HepG2 (cell line): Measurements from ENCODE around the gene ZBP1. TPM values are rescaled to one million over a fixed set of nuclear protein-coding genes. Genes with fewer than 3 reads are reported as not detected.

Experiments used
- CTCF ChIP-seq: sonication (generic); formaldehyde crosslinking; IDR thresholded peaks from 2 replicates; pipeline ENCODE4 v1.5.0; 2020; ENCODE audit warnings: mild to moderate bottlenecking, missing genetic modification reagents, moderate library complexity
- HDAC2 ChIP-seq: sonication (generic); formaldehyde crosslinking; IDR thresholded peaks from 2 replicates; pipeline ENCODE4 v1.4.0; 2020; ENCODE audit warnings: missing genetic modification reagents
- HOMEZ ChIP-seq: IDR thresholded peaks from 2 replicates; pipeline ENCODE4 v1.6.1; 2016; ENCODE audit warnings: low read depth
- KLF6 ChIP-seq: IDR thresholded peaks from 2 replicates; pipeline ENCODE4 v1.8.0; 2016; ENCODE audit warnings: missing biosample characterization, missing genetic modification reagents
- MEIS2 ChIP-seq: sonication (generic); formaldehyde crosslinking; IDR thresholded peaks from 2 replicates; pipeline ENCODE4 v1.9.0; 2021; ENCODE audit warnings: mild to moderate bottlenecking, missing genetic modification reagents
- MXI1 ChIP-seq: IDR thresholded peaks from 3 replicates; pipeline ENCODE4 v1.6.1; 2012; ENCODE audit warnings: low read depth, low read length, inconsistent platforms, borderline replicate concordance
- ZNF737 ChIP-seq: sonication (generic); formaldehyde crosslinking; IDR thresholded peaks from 2 replicates; pipeline ENCODE4 v1.5.0; 2020; ENCODE audit warnings: missing genetic modification reagents, mild to moderate bottlenecking, borderline replicate concordance
- ZNF747 ChIP-seq: sonication (generic); formaldehyde crosslinking; IDR thresholded peaks from 2 replicates; pipeline ENCODE4 v1.8.1; 2023; ENCODE audit warnings: missing genetic modification reagents, mild to moderate bottlenecking, borderline replicate concordance
- ZNF784 ChIP-seq: sonication (generic); formaldehyde crosslinking; IDR thresholded peaks from 2 replicates; pipeline ENCODE4 v1.5.1; 2020; ENCODE audit warnings: missing genetic modification reagents, mild to moderate bottlenecking, borderline replicate concordance
- ZSCAN5A ChIP-seq: sonication (generic); formaldehyde crosslinking; IDR thresholded peaks from 2 replicates; pipeline ENCODE4 v1.8.0; 2022; ENCODE audit warnings: mild to moderate bottlenecking, missing genetic modification reagents, borderline replicate concordance
- polyA plus RNA-seq, 8 experiments: library from polyadenylated mRNA; depleted of rRNA in 3 of 8; stranded (reverse) in 7 of 8; unstranded in 1 of 8; fragments of >200 nt; fragmentation: Illumina TruSeq in 4 of 8; extraction: Trizol in 4 of 8; gene quantifications; 2 replicates each; pipeline versions ENCODE4 v1.2.1 to v1.2.3, GENCODE V29; 2011 to 2016; ENCODE audit warnings: low read depth in 4 of 8, missing spikeins in 1 of 8, mixed read lengths in 1 of 8; ENCODE audit not compliant: insufficient read depth in 1 of 8
- total RNA-seq, 5 experiments: library from RNA; depleted of rRNA; stranded (reverse); fragments of >200 nt; fragmentation: Illumina TruSeq; extraction: Trizol; gene quantifications; 2 replicates each; pipeline ENCODE4 v1.2.3, GENCODE V29; 2016; ENCODE audit warnings: low read depth in 1 of 5
- TF ChIP-seq, protein P1 (sequence below): sonication (generic); formaldehyde crosslinking; IDR thresholded peaks from 2 replicates; pipeline ENCODE4 v1.4.0; 2020; ENCODE audit warnings: missing genetic modification reagents, borderline replicate concordance
- TF ChIP-seq, protein P2 (sequence below), 2 experiments: sonication (generic) in 1 of 2; formaldehyde crosslinking in 1 of 2; IDR thresholded peaks; 2 replicates each; pipeline versions ENCODE4 v1.4.0 to v1.6.1; 2016 to 2020; ENCODE audit warnings: borderline replicate concordance in 1 of 2, low read depth in 1 of 2, mild to moderate bottlenecking in 1 of 2, missing genetic modification reagents in 1 of 2
- TF ChIP-seq, protein P3 (sequence below): sonication (generic); formaldehyde crosslinking; IDR thresholded peaks from 2 replicates; pipeline ENCODE4 v1.4.0; 2020; ENCODE audit warnings: mild to moderate bottlenecking, missing genetic modification reagents

ZBP1 gene
- total and polyA plus RNA-seq, 2 of the 13 experiments (the other 11 are each of a cell fraction or from before 2014, with no cell fraction given) = not detected

GRCh38 chr20:57587278-57587988 lies 32.8 kb downstream of the ZBP1 start (continued):
- TF ChIP-seq, protein P1, sequence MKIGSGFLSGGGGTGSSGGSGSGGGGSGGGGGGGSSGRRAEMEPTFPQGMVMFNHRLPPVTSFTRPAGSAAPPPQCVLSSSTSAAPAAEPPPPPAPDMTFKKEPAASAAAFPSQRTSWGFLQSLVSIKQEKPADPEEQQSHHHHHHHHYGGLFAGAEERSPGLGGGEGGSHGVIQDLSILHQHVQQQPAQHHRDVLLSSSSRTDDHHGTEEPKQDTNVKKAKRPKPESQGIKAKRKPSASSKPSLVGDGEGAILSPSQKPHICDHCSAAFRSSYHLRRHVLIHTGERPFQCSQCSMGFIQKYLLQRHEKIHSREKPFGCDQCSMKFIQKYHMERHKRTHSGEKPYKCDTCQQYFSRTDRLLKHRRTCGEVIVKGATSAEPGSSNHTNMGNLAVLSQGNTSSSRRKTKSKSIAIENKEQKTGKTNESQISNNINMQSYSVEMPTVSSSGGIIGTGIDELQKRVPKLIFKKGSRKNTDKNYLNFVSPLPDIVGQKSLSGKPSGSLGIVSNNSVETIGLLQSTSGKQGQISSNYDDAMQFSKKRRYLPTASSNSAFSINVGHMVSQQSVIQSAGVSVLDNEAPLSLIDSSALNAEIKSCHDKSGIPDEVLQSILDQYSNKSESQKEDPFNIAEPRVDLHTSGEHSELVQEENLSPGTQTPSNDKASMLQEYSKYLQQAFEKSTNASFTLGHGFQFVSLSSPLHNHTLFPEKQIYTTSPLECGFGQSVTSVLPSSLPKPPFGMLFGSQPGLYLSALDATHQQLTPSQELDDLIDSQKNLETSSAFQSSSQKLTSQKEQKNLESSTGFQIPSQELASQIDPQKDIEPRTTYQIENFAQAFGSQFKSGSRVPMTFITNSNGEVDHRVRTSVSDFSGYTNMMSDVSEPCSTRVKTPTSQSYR (CRISPR knock-in tag) = peak; percentile 91
- TF ChIP-seq MEIS2 (peak; percentile 81), ZNF747 (no peak), KLF6 (CRISPR knock-in tag) (peak; percentile 86), HOMEZ (CRISPR knock-in tag) (peak; percentile 97), MXI1 (peak; percentile 44; the same call in 1 of the 3 replicates), ZSCAN5A (no peak; the same call in 1 of the 2 replicates), ZNF737 (CRISPR knock-in tag) (no peak), HDAC2 (CRISPR knock-in tag) (peak; percentile 96), ZNF784 (CRISPR knock-in tag) (peak; percentile 53; the same call in 1 of the 2 replicates), CTCF (CRISPR knock-in tag) (peak; percentile 48)
- TF ChIP-seq, protein P2, sequence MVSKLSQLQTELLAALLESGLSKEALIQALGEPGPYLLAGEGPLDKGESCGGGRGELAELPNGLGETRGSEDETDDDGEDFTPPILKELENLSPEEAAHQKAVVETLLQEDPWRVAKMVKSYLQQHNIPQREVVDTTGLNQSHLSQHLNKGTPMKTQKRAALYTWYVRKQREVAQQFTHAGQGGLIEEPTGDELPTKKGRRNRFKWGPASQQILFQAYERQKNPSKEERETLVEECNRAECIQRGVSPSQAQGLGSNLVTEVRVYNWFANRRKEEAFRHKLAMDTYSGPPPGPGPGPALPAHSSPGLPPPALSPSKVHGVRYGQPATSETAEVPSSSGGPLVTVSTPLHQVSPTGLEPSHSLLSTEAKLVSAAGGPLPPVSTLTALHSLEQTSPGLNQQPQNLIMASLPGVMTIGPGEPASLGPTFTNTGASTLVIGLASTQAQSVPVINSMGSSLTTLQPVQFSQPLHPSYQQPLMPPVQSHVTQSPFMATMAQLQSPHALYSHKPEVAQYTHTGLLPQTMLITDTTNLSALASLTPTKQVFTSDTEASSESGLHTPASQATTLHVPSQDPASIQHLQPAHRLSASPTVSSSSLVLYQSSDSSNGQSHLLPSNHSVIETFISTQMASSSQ (IDR thresholded peaks at IDR 0.05; ENCODE audit: low read depth) = peak; percentile 42; the same call in 1 of the 2 replicates
- TF ChIP-seq, protein P2 (CRISPR knock-in tag; IDR thresholded peaks at IDR 0.05; ENCODE audit: borderline replicate concordance) = peak; percentile 67; the same call in 1 of the 2 replicates
- TF ChIP-seq, protein P3, sequence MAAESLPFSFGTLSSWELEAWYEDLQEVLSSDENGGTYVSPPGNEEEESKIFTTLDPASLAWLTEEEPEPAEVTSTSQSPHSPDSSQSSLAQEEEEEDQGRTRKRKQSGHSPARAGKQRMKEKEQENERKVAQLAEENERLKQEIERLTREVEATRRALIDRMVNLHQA = no peak
